Transverse colon (tissue), 4 donors: Measurements from ENCODE around the gene HSPB7. TPM values are rescaled to one million over a fixed set of nuclear protein-coding genes. Genes with fewer than 3 reads are reported as not detected.
"Not testable (repeated sequence)": the region's sequence is repeated elsewhere in the genome, so short reads cannot be mapped to it uniquely, and the experiment has no call there.

Experiments used
- DNase-seq: peaks from one replicate; pipeline ENCODE4 v3.0.0-alpha.2; 2019
- H3K27ac ChIP-seq, 4 donors: fragments of 200-600 bp; sonication (generic); 2 replicates each; pipeline ENCODE4 v1.5.1; 2016 to 2018; ENCODE audit warnings: inconsistent platforms in 4 of 4
- H3K27me3 ChIP-seq: fragments of 200-600 bp; sonication (generic); 2 replicates; pipeline ENCODE4 v1.5.1; 2017; ENCODE audit warnings: inconsistent platforms
- H3K36me3 ChIP-seq, 4 donors: fragments of 200-600 bp; sonication (generic); 2 replicates each; pipeline ENCODE4 v1.5.1; 2017 to 2019; ENCODE audit warnings: inconsistent platforms in 4 of 4
- H3K4me1 ChIP-seq, 4 donors: fragments of 200-600 bp; sonication (generic); 2 replicates each; pipeline ENCODE4 v1.5.1; 2017 to 2020; ENCODE audit warnings: inconsistent platforms in 4 of 4
- H3K4me3 ChIP-seq, 4 donors: fragments of 200-600 bp; sonication (generic); 1 replicate in 1 of 4; 2 replicates in 3 of 4; pipeline versions ENCODE4 v1.5.1 to v1.6.1; 2017 to 2019; ENCODE audit warnings: inconsistent platforms in 4 of 4
- H3K9me3 ChIP-seq, 2 donors: fragments of 200-600 bp; sonication (generic); 2 replicates each; pipeline ENCODE4 v1.5.1; 2017 to 2019; ENCODE audit warnings: inconsistent platforms in 2 of 2
- EP300 ChIP-seq: sonication (generic); formaldehyde crosslinking; IDR thresholded peaks from one replicate; pipeline ENCODE4 v1.6.1; 2017; ENCODE audit warnings: antibody characterized with exemption, low read depth
- POLR2A ChIP-seq: fragments of 450-650 bp; IDR thresholded peaks from one replicate; pipeline ENCODE4 v1.6.1; 2016; ENCODE audit warnings: antibody characterized with exemption, mild to moderate bottlenecking, moderate library complexity
- POLR2AphosphoS5 ChIP-seq, 3 donors: sonication (generic); formaldehyde crosslinking; IDR thresholded peaks; one replicate each; pipeline ENCODE4 v1.6.1; 2016; ENCODE audit warnings: antibody characterized with exemption in 3 of 3
- WGBS, 2 donors: methylation state at CpG; one replicate each; pipeline ENCODE4 v1.1.5; 2018; ENCODE audit warnings: low coverage in 1 of 2; 5-methylcytosine and 5-hydroxymethylcytosine counted together
- in situ Hi-C, 4 donors: fragments of 200-750 bp; cut with MboI; loops; one replicate each; pipeline versions ENCODE4 v1.15.0 to v1.15.1; 2017; ENCODE audit warnings: low sequenced_read_pairs in 3 of 4, low pct_ligation_motif_present in 1 of 4, low pct_unique_long_range_greater_than_20kb in 1 of 4
- intact Hi-C: fragments of 100-400 bp; cut with DNase I; formaldehyde crosslinking; loops from one replicate; pipeline ENCODE4 v1.15.1; 2023; ENCODE audit warnings: low total_unique reads
- total RNA-seq, 4 donors: library from RNA; depleted of rRNA; stranded (reverse); fragments of >200 nt; gene quantifications; one replicate each; pipeline ENCODE4 v1.1.0, GENCODE V29; 2016
- TF ChIP-seq, protein P1 (sequence below), 5 experiments: fragments of 200-600 bp in 3 of 5; fragments of 450-650 bp in 2 of 5; sonication (generic) in 3 of 5; IDR thresholded peaks; 1 replicate in 2 of 5; 2 replicates in 3 of 5; pipeline ENCODE4 v1.5.1; 2016 to 2017; ENCODE audit warnings: antibody characterized with exemption in 5 of 5, inconsistent platforms in 3 of 5, mild to moderate bottlenecking in 2 of 5, moderate library complexity in 1 of 5

The HSPB7 gene
- total RNA-seq, 4 donors from 2014 or later: 6.0 to 63.1 (median 9.2) TPM

DNA sequence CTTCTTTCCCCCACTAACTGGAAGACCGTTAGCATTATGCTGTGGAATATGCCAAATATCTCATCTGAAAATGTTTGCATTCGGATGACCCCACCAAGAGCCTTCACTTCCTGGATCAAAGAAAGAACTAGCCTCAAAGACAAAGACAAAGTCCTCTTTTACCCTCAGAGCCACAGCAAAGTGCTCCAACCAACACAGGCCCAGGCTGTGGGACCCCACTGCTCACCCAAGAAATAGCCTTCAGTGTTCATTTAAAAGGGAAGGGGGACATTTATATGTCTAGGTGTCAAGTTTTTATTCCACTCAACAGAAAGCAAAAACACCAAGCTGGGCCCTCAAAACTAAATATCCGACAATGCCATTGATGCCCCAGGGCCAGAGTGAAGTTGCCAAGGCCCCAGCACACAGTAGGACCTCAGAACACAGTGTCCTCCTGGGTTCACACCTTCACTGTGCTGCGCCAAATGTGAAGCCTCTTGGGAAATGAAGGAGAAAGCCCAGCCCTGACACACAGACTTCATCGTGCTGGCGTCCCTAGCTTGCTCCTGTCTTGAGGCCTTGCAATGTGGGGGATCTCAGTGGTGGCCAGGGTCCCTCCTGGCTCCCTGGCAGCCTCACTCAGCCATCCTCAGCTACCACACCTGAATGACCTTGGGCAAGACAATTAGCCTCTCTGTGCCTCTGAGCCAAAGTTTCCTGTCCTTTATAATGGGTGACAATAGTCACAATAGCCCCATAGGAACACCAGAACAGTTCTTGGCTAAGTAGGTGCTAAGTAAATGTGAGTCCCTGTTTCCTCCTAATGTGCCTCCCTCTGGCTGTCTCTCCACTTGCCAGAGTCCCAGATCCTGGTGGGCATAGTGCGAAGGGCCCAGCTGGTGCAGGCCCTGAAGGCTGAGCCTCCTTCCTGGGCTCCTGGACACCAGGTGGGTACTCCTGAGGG is 37.0 kb upstream of the HSPB7 start:
- Histone ChIP-seq H3K27ac (no peak overlapping the region), H3K36me3 (no peaks in the 10 kb centered on the region), H3K4me3 (no peak overlapping the region), H3K4me1 (peaks cover 0 to 5% (median 0%) of the 10 kb centered on the region in 4 donors), H3K9me3 (no peaks in the 10 kb centered on the region), H3K27me3 (peaks cover 4% of the 10 kb centered on the region)
- in situ Hi-C loops: no loop called here
- no peak for TF ChIP-seq EP300
- TF ChIP-seq POLR2AphosphoS5 (IDR thresholded peaks at IDR 0.05): no peak
- TF ChIP-seq POLR2A: no peak
- TF ChIP-seq, protein P1, sequence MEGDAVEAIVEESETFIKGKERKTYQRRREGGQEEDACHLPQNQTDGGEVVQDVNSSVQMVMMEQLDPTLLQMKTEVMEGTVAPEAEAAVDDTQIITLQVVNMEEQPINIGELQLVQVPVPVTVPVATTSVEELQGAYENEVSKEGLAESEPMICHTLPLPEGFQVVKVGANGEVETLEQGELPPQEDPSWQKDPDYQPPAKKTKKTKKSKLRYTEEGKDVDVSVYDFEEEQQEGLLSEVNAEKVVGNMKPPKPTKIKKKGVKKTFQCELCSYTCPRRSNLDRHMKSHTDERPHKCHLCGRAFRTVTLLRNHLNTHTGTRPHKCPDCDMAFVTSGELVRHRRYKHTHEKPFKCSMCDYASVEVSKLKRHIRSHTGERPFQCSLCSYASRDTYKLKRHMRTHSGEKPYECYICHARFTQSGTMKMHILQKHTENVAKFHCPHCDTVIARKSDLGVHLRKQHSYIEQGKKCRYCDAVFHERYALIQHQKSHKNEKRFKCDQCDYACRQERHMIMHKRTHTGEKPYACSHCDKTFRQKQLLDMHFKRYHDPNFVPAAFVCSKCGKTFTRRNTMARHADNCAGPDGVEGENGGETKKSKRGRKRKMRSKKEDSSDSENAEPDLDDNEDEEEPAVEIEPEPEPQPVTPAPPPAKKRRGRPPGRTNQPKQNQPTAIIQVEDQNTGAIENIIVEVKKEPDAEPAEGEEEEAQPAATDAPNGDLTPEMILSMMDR (IDR thresholded peaks at IDR 0.05): no peak
- WGBS, 2 donors: 70 to 79% methylated on average over 2 to 7 of the region's 7 CpGs
- intact Hi-C loops: loop anchor here (10.0 kb wide), 1 partner anchor 260 kb away; no protein-coding TSS in a partner anchor
- no peak for DNase-seq

DNA sequence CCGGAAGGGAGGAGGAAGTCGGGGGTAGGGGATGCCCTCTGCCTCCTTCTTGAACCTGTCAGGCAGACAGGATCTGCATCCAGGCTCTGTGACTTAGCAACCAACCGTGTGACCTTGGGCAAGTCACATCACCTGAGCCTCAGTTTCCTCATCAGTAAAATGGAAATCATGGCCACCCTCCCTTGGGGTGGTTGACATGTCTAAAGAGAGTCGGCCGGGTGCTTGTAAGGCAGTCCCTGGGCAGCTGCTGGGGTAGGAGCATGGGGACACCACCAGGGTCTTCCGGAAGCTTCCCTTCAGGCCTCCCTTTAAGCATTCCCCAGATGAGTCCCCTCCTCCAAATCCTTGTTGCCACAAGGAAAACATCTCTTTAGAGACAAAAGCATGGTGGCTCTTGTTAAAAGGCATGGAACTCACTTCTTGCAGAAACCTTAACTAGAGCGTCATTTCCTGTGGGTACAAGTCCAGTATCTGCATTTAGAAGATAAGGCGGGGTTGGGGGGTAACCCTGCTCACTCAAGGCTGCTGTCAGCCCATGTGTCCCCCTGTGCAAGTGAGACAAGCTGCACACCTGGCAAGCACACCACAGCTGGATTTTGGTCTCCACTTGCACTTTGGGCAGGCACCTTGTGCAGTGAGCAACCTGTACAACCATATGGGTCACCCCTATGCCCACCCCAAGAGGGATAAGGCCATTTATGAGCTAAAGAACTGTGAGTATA is 36.1 kb upstream of the HSPB7 start:
- in situ Hi-C loops: no loop called here
- peaks cover 4% of the 10 kb centered on the region for H3K27me3 ChIP-seq
- intact Hi-C loops: loop anchor here (10.0 kb wide), 1 partner anchor 259 kb away; no protein-coding TSS in a partner anchor
- H3K9me3 ChIP-seq: no peaks in the 10 kb centered on the region
- no peak for DNase-seq
- no peaks in the 10 kb centered on the region for H3K36me3 ChIP-seq
- H3K27ac ChIP-seq: no peak overlapping the region
- TF ChIP-seq EP300: no peak
- TF ChIP-seq POLR2AphosphoS5 (IDR thresholded peaks at IDR 0.05): no peak
- TF ChIP-seq, protein P1 (IDR thresholded peaks at IDR 0.05): no peak
- no peak for TF ChIP-seq POLR2A
- no peak overlapping the region for H3K4me3 ChIP-seq
- peaks cover 0 to 7% (median 1%) of the 10 kb centered on the region in 4 donors for H3K4me1 ChIP-seq
- WGBS, 2 donors: 57 to 86% methylated on average over 3 to 8 of the region's 8 CpGs

DNA sequence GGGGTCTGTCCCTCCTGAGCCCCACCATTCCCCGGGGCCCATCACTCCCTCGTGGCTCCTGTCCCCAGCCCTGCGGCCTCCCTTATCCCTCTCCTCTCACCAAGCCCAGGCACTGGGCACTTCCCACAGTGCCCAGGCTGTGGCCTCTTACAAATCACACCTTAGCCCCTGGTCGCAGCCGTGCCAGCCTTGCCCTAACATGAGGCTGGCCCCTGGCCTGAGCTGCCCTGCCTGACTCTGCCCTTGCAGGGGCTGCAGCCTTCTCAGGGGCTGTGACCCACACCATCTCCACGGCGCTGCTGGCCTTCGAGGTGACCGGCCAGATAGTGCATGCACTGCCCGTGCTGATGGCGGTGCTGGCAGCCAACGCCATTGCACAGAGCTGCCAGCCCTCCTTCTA is 34.1 kb upstream of the HSPB7 start:
- DNase-seq, H3K4me3 ChIP-seq, H3K9me3 ChIP-seq, H3K27me3 ChIP-seq, in situ Hi-C loops, H3K36me3 ChIP-seq, H3K27ac ChIP-seq: not testable (repeated sequence)
- peaks cover 0 to 12% (median 7%) of the 10 kb centered on the region in 4 donors for H3K4me1 ChIP-seq
- 93% methylated on average over 11 of the region's 12 CpGs; no CpG with 5 or more reads in 1 of the 2 donors for WGBS, 2 donors
- intact Hi-C loops: loop anchor here (10.0 kb wide), 1 partner anchor 257 kb away; no protein-coding TSS in a partner anchor

DNA sequence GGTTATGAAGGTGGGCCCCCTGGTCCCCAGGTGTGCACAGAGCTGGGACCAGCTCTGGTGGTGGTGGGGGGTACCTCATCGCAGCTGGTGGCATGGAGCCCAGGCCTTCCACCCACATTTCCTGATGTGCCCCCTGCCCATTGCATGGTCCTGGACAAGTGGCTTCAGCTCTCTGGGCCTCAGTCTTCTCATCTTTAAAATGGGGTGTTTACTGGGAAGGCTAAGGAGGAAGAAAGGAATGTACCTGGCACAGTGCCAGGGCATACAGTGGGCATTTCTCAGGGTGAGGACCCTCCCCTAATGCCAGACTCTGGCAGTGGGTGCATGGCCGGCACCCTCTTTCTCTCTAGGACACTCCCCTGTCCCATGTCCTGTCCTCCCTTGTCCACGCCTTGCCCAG is 33.2 kb upstream of the HSPB7 start:
- no peaks in the 10 kb centered on the region for H3K9me3 ChIP-seq
- peaks cover 0 to 12% (median 7%) of the 10 kb centered on the region in 4 donors for H3K4me1 ChIP-seq
- WGBS, 2 donors: 94% methylated on average over 3 of the region's 3 CpGs; no CpG with 5 or more reads in 1 of the 2 donors
- intact Hi-C loops (loop anchor here (10.0 kb wide), 1 partner anchor 256 kb away; no protein-coding TSS in a partner anchor), in situ Hi-C loops (no loop called here)
- no peak overlapping the region for H3K4me3 ChIP-seq
- no peaks in the 10 kb centered on the region for H3K36me3 ChIP-seq
- TF ChIP-seq POLR2A: no peak
- TF ChIP-seq POLR2AphosphoS5 (IDR thresholded peaks at IDR 0.05): no peak
- no peak for TF ChIP-seq EP300
- TF ChIP-seq, protein P1 (IDR thresholded peaks at IDR 0.05): no peak
- no peak overlapping the region for H3K27ac ChIP-seq
- no peak for DNase-seq
- no peaks in the 10 kb centered on the region for H3K27me3 ChIP-seq
